Measurements from ENCODE around the gene UBAP2. TPM values are rescaled to one million over a fixed set of nuclear protein-coding genes. Genes with fewer than 3 reads are reported as not detected.
"Not testable (repeated sequence)": the region's sequence is repeated elsewhere in the genome, so short reads cannot be mapped to it uniquely, and the experiment has no call there.

UBAP2 gene
- polyA plus RNA-seq, 1 donor = 72.9 TPM

DNA sequence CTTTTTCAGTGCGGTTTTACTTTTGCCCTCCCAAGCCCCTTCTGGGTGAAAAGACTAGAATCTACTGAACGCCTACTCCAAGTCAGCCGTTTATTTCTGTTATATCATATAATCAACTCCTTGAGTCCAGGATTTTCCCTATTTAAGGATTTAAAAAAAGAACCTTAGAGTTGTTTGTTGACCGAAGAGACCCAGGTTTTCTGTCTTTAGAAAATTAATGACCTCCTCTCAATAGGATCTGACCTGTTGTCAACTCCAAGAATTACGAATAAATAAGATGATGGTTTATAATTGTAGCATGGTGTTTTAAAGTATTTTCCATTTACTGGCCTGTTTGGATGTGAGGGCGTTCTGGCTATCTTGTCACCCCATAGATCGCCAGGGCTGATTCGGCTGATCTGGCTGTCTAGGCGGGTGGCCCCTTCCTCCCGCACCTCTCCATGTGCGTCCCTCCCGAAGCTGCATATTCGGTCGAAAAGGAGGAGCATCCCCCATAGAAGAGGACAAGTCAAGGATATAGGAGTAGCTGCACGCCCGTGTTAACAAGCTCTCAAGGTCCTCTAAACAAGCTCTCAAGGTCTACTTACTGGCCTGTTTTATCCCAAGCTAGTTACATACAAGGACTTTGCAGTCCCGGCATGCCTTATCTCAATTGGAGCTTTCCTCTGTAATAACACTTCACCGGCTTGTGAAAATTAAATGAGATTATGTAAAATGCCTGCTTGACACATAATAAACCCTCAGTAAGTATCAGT is 1.1 kb upstream of the UBAP2 start:
- no peak for DNase-seq (ENCODE audit: low read depth)

DNA sequence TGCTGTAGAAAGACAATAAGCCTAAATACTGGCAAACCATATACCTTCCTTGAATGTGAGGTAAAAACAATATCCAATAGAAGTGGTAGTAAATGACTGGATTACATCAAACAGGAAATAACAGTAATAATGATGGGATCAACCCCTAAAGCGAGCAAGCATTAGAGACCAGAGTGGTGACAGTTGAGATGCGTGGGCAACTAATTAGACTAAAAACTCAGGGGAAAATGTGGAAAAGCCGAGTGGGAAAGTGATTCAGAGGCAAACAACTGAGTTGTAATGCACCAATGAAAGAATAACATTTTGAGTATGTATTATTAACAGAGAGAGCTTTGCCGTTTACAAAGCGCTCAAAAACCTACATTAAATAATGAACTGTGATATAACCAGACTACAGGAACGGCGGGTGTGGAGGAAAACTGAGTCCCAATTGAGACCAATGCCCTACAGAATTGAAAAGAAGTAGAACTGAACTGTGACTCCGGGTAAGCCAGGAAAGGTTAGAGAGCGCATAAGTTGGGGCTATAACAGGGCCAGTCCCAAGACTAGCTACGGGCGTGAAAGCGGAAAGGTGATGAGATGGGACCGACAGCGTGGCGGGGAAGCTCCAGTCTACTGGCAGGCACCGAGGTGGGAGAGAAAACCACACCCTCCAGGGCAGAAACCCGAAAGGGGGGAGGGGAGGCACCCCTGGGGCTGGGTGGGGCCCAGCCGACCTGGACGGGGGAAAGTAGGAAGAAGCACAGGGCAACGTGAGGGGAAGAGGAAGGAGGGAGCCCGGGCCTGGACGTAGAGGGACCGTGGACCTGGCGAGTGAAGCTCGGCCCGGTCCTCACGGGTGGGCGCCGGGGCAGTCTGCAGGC is 592 bp downstream of the UBAP2 start:
- no peak for DNase-seq (ENCODE audit: low read depth)

DNA sequence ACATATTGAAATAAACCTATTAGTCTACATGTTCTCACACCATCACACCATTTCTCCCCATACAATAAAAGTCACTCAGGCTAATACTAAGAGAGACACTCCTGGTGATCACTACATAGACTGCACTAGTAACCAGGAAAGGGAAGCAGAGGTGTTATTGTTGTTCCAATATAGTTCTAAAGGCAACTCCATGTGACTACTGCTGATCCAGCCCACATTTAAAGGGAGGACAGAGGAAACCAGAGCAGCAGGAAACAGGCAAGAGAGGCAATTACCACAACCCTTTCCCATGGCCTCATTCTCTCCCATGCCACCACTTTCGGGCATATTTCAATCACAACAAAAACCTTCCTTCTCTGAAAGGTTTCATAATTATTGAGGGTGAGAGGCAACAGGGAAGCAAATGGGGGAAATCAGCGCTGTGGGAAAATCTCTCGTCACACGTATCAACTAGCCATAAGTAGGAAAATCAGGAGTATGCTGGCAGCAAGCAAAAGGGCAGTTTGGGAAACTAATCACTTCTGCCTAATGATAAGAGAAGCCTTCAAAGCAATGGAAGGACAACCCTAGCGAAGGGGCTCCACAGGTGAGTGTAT is 1.8 kb downstream of the UBAP2 start:
- DNase-seq (ENCODE audit: low read depth) = no peak

DNA sequence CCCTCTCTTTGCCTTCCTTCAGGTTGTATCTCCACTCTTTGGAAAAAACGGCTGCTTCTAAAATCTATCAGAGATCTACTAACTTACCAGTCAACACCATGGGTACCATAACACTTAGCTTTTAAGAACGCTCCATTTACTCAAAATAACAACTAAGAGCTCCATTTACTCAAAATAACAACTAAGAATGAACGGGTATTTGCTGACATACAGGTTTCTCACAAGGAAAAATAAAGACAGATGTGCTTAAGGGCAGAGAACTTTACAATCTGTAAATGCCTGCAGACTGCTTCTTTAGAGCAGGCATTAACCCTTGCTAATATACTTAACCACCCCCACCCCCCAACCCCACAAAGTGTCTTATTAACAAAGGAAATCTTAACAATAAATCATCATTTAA is 2.8 kb downstream of the UBAP2 start:
- no peak for DNase-seq (ENCODE audit: low read depth)

DNA sequence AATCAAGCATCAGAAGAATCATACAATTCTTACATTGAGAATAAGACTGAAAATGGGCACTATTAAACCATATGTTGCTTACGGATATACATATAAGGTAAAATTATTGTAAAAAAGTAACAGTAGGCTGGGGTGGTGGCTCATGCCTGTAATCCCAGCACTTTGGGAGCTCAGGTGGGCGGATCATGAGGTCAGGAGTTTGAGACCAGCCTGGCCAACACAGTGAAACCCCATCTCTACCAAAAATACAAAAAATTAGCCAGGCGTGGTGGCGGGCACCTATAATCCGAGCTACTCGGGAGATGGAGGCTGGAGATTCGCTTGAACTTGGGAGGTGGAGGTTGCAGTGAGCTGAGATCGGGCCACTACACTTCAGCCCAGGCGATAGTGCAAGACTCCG is 6.6 kb downstream of the UBAP2 start:
- not testable (repeated sequence) for DNase-seq (ENCODE audit: low read depth)

DNA sequence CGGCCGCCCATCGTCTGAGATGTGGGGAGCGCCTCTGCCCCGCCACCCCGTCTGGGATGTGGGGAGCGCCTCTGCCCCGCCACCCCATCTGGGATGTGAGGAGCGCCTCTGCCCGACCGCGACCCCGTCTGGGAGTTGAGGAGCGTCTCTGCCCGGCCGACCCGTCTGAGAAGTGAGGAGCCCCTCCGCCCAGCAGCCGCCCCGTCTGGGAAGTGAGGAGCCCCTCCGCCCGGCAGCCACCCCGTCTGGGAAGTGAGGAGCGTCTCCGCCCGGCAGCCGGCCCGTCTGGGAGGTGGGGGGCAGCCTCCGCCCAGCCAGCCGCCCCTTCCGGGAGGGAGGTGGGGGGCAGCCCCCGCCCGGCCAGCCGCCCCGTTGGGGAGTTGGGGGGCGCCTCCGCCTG is 9.8 kb downstream of the UBAP2 start:
- DNase-seq (ENCODE audit: low read depth) = not testable (repeated sequence)

DNA sequence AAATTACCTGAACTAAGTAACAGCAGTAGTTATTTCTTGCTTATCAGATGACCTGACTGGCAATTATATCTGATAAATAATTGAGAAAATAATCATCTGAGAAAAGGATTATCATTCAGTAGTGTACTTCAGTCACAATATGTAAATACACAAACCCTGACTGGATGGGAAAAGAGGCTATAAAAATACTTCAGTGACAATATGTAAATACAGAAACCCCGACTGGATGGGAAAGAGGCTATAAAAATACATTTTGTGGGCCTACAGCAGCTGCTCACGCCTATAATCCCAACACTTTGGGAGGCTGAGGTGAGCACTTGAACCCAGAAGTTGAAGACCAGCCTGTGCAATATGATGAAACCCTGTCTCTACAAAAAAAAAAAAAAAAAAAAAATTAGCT is 11.1 kb downstream of the UBAP2 start:
- DNase-seq (ENCODE audit: low read depth) = no peak

DNA sequence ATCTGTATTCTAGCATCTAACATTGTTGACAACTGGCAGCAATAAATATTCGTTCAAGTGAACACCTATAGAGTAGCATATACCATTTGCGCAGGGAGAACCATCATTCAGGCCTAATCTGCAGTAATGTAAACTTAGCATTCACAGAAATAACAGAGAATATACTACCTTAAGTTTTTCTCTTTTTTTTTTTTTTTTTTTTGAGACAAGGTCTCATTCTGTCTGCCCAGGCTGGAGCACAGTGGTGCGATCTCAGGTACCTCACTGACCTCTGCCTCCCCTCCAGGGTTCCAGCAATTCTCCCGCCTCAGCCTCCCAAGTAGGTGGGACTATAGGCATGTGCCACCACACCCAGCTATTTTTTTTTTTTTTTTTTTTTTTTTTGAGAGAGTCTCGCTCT is 12.1 kb downstream of the UBAP2 start:
- no peak for DNase-seq (ENCODE audit: low read depth)

DNA sequence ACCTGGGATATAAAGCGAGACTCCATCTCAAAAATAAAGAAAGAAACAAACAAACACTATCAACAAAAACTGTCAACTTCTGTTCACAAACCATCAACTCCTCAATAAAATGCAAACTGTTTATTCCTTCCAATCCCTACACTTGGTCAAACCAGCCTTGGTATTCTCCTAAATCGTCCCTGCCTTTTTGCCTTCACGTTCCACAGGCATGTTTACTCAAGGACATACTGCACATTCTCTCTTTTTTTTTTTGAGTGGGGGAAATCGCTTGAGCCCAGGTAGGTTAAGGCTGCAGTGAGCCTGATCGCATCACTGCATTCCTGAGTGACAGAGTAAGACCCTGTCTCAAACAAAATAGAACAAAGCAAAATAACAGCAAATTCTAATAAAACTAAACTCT is 13.0 kb downstream of the UBAP2 start:
- DNase-seq (ENCODE audit: low read depth) = no peak

DNA sequence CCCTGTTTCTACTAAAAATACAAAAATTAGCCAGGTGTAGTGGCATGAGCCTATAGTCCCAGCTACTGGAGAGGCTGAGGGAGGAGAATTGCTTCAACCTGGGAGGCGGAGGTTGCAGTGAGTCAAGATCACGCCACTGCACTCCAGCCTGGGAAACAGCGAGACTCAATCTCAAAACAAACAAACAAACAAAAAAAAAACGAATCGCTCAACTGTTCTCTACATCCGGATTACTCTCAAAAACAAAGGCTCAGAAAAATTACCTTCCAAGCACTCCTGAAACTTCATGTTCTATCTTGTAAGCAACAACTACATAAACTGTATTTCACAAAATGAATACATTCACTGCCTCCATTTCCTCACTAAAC is 14.0 kb downstream of the UBAP2 start:
- no peak for DNase-seq (ENCODE audit: low read depth)

DNA sequence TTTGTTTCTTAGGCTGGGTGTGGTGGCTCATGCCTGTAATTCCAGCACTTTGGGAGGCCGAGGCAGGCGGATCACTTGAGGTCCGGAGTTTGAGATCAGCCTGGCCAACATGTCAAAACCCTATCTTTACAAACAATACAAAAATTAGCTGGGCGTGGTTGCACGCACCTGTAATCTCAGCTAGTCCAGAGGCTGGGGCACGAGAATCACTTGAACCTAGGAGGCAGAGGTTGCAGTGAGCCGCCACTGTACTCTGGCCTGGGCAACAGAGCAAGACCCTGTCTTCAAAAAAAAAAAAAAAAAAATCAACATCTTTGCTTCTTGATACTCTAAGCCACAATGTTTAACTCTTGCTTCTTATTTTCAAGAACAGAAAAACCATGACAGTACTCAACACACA is 16.1 kb downstream of the UBAP2 start:
- DNase-seq (ENCODE audit: low read depth) = no peak

DNA sequence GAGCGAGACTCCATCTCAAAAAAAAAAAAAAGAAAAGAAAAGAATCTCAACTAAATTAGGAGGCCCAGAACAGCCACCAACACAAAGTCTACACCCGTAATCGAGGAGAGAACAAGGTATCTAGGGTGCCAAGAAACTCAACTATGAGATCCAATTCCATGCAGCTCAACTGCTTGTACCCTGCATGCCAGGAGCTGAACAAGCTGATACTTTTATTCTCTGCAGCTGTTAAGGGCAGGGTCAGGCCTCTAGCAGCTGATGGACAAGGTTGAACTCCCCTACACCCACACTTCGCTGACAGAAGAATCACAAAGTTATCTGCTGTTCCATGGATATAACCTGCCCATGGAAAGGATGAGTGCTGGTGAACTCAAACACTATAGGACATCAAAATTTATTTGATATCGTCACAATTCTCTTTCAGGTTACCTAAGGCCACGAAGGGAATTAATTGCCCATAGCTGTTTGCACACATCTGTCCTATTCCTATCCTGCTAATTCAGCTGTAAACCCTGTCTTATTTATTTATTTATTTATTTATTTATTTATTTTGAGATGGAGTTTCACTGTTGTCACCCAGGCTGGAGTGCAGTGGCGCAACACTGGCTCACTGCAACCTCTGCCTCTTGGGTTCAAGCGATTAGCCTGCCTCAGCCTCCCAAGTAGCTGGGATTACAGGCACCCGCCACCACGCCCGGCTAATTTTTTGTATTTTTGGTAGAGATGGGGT is 20.7 kb downstream of the UBAP2 start:
- DNase-seq (ENCODE audit: low read depth) = no peak

DNA sequence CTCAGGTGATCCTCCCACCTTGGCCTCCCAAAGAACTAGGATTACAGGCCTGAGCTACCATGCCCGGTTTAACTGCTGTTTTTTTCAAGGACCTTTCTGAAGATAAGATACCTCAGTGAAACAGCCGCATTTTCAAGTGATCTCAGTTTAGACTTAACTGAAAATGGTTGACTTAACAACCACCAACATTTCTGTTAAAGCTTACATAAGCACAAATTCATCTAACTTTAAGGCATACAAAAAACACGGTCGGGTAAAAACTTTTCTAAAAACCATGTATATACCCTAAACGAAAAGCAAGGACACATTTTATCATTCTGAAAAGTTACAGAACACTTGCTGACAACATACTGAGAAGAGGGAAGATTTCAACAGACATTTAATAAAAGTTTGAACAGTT is 22.9 kb downstream of the UBAP2 start:
- no peak for DNase-seq (ENCODE audit: low read depth)

DNA sequence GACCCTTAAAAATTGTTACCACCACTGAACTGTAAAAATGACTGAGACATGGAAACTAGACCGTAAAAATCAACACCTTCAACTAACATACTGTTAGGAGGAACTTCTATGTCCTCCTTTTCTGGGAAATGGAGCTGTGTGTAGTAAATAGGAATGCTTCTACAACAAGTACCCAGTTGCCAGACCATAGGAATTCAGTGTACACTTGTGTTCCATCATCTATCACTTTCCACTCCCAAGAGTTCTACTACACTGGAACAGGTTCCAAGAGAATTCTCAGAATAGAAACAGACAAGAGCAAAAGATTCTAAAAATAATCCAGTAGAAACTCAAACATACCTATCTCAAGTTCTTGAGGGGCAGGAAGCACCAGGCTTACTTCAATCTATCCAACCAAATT is 23.6 kb downstream of the UBAP2 start:
- DNase-seq (ENCODE audit: low read depth) = no peak

DNA sequence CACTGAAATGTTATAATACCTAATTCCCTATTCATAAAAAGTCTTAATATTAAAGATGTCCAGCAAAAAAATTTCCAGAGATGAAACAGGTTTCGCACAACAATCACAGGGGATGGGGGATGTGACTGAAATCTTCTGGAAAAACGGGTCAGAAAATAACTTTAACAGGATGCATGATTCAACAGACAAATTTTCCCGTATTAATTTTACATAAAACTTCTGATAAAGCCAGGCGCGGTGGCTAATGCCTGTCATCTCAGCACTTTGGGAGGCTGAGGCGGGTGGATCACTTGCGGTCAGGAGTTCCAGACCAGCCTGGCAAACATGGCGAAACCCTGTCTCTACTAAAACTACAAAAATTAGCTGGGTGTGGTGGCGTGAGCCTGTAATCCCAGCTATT is 24.2 kb downstream of the UBAP2 start:
- not testable (repeated sequence) for DNase-seq (ENCODE audit: low read depth)

DNA sequence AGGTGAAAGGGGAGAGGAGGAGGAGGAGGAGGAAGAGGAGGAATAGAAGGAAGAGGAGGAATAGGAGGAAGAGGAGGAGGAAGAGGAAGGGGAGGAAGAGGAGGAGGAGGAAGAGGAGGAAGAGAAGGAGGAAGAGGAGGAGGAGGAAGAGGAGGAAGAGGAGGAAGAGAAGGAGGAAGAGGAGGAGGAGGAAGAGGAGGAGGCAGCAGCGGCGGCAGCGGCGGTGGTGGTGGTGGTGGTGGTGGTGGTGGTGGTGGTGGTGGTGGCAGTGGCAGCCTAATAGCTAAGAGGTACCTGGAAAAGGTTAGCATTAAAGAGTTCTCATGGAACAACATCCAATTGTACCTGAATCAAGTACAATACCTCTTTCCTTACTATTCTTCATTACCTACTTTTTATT is 32.5 kb downstream of the UBAP2 start:
- no peak for DNase-seq (ENCODE audit: low read depth)

DNA sequence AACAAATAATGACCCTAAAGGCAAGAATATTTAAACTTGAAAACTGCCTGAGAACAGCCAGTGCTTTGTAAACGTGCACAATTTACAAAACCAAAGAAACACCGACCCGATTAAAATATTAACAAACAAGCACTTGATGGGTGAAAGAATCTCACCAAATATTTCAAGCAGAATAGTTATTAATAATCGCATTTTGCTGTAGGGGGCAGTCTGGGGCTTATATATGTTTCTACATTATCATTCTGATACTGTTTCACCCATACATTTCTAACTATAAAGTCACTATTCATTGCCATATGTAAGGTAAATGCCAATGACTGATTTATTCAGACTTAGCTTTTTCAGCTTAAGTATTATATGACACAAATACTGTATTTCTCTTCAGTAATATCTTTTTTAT is 37.7 kb downstream of the UBAP2 start:
- DNase-seq (ENCODE audit: low read depth) = no peak

DNA sequence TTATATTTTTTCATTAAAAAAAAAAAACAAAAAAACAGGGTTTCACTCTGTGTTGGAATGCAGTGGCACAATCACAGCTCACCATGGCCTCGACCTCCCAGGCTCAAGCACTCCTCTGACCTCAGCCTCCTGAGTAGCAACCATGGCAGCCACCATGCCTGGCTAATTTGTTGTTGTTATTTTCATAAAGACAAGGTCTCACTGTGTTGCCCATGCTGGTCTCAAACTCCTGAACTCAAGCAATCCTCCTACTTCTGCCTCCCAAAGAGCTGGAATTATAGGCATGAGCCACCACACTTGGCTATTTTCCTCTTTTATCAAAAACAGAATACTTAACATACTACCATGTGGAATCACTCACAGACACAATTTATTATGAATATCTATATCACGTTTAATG is 46.7 kb downstream of the UBAP2 start:
- DNase-seq (ENCODE audit: low read depth) = no peak

DNA sequence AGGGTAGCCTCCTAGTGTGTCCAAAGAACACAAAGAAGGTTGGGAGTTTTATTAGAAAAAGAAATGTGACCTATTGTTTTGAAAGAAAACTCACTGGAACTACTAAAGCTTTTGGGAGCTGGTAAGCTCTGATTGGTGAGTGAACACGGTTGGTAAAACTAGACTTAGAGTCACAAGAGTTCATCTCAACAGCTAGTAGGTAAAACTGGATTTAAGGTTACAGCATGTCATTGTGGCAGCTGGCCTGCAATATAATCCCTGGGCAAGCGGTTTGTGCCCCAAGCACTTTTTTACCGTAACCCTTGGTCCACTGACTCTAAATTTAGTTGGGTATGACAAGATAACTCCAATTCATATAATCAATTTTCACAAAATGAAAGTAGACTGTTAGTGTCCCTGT is 47.4 kb downstream of the UBAP2 start:
- DNase-seq (ENCODE audit: low read depth) = no peak

DNA sequence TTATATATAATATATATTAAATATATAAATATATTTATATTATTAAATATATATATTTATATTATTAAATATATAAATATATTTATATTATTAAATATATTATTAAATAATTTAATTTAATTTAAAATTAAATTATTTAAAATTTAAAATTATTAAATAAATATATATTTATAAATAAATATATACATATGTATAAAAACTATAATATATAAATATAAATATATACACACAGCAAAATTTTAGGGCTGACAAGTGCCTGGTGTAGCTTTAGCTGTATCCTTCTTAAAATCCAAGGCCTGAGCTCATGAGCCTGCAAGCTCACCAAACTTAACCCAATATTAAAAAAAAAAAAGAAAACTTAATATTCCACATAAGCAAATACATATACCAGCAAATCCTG is 53.2 kb downstream of the UBAP2 start:
- DNase-seq (ENCODE audit: low read depth) = no peak

DNA sequence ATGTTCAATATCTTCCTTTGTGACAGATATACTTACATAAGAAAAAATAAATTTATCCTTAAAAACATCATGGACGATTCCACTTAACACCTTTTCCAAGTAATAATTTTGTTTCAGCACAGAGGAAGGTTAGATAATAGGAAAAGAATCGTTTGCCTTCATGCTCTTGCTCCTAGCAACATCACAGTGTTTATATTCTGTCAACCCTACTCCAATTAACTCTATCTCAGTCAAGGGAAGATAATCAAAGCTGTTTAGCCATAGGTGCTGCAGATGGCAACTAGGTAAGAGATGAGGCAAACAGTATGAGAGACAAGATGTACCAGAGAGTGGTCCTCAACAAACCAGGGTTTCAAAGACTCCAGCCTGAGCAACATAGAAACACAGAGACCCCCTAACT is 55.6 kb downstream of the UBAP2 start:
- no peak for DNase-seq (ENCODE audit: low read depth)

DNA sequence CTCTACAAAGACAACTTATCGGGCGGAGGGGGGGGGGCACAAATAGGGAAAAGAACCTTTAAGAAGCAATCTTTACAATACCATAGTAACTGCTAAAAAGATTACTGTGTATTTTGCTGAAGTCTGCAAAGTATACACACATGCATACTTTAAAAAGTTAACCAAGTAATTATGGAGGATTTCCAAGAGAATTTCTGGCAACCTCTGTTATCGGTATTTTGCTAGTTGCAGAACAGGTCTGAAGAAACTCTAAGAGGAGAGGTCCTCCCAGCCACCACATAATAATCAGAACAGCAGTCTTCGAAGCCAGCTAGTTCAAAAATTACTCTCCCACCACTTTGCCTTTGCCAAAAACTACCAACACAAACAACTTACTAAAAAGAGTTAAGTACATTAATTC is 56.1 kb downstream of the UBAP2 start:
- no peak for DNase-seq (ENCODE audit: low read depth)

All from forelimb muscle (tissue), 1 donor.